Endothelial cell of umbilical vein (primary cell): ENCODE measurements around the gene RRP1B. TPM values are rescaled to one million over a fixed set of nuclear protein-coding genes. Genes with fewer than 3 reads are reported as not detected.

Source experiments
- BruUV-seq: library from RNA; stranded (reverse); fragments of 400-500 nt; replicated peaks from 2 replicates; lab custom pipeline; 2021; lab: Mats Ljungman, UMichigan
- CTCF ChIA-PET: fragments of 300-600, 350-600 bp; sonication (Branson Sonifier 250); formaldehyde crosslinking; loops from one replicate; lab custom pipeline; 2021; ENCODE audit warnings: antibody characterized with exemption, inconsistent platforms; lab: Charles Lee
- POLR2A ChIA-PET: fragments of 300-600, 350-600 bp; sonication (Branson Sonifier 250); formaldehyde crosslinking; loops from one replicate; lab custom pipeline; 2021; ENCODE audit warnings: antibody characterized with exemption, inconsistent platforms; lab: Charles Lee
- DNase-seq: peaks from one replicate; pipeline ENCODE4 v3.0.0-alpha.2; 2011; ENCODE audit warnings: low read depth, low spot score
- FAIRE-seq: peaks from 2 replicates; lab custom pipeline; 2011; peaks lifted over from hg19 to GRCh38; lab: Jason Lieb, UNC
- H2AFZ ChIP-seq: 2 replicates; pipeline ENCODE4 v1.6.0; 2012; ENCODE audit warnings: low read depth, low read length, control low read depth, inconsistent platforms
- H3K27ac ChIP-seq: 2 replicates; pipeline ENCODE4 v1.5.1; 2011; ENCODE audit warnings: low read depth, mild to moderate bottlenecking, control low read depth, low read length, moderate library complexity; ENCODE audit not compliant: insufficient read depth
- H3K27me3 ChIP-seq, 2 experiments: 2 replicates each; pipeline versions ENCODE4 v1.6.0 to v1.6.1; 2011; ENCODE audit warnings: low read length in 2 of 2, mixed read lengths in 1 of 2; ENCODE audit not compliant: control insufficient read depth in 2 of 2, insufficient read depth in 2 of 2
- H3K36me3 ChIP-seq, 2 experiments: 2 replicates in 1 of 2; 3 replicates in 1 of 2; pipeline ENCODE4 v1.5.1; 2011; ENCODE audit warnings: low read length in 2 of 2, mild to moderate bottlenecking in 1 of 2, moderate library complexity in 1 of 2; ENCODE audit not compliant: control insufficient read depth in 2 of 2, insufficient read depth in 2 of 2; ENCODE audit errors: extremely low read depth in 1 of 2
- H3K4me1 ChIP-seq: 3 replicates; pipeline ENCODE4 v1.5.1; 2011; ENCODE audit warnings: mild to moderate bottlenecking, low read length; ENCODE audit not compliant: control insufficient read depth, insufficient read depth; ENCODE audit errors: extremely low read depth
- H3K4me2 ChIP-seq: 2 replicates; pipeline ENCODE4 v1.6.1; 2011; ENCODE audit warnings: low read length, control low read depth, mixed read lengths; ENCODE audit not compliant: insufficient read depth
- H3K4me3 ChIP-seq, 3 experiments: fragments of 200-600 bp in 1 of 3; sonication (generic), shearing (Covaris generic) in 1 of 3; replicated peaks in 1 of 3; 2 replicates each; pipeline ENCODE4 v1.5.1; 2011 to 2016; ENCODE audit warnings: control low read depth in 3 of 3, low read length in 3 of 3, mild to moderate bottlenecking in 2 of 3, inconsistent platforms in 1 of 3, low read depth in 1 of 3, moderate library complexity in 1 of 3; ENCODE audit not compliant: insufficient read depth in 1 of 3
- H3K79me2 ChIP-seq: 2 replicates; pipeline ENCODE4 v1.6.0; 2012; ENCODE audit warnings: low read length, inconsistent platforms; ENCODE audit not compliant: control insufficient read depth, insufficient read depth
- H3K9ac ChIP-seq: replicated peaks from 2 replicates; pipeline ENCODE3; 2011; ENCODE audit warnings: low read length, control low read depth; ENCODE audit not compliant: insufficient read depth; ENCODE audit errors: extremely low read depth
- H3K9me1 ChIP-seq: replicated peaks from 3 replicates; pipeline ENCODE4 v1.6.0; 2011; ENCODE audit warnings: mild to moderate bottlenecking, low read length; ENCODE audit not compliant: control insufficient read depth, insufficient read depth; ENCODE audit errors: extremely low read depth
- H3K9me3 ChIP-seq: replicated peaks from 2 replicates; pipeline ENCODE4 v1.5.1; 2012; ENCODE audit warnings: low read length, inconsistent platforms; ENCODE audit not compliant: control insufficient read depth, insufficient read depth
- H4K20me1 ChIP-seq: replicated peaks from 2 replicates; pipeline ENCODE3; 2011; ENCODE audit warnings: mild to moderate bottlenecking, low read length; ENCODE audit not compliant: control insufficient read depth, insufficient read depth; ENCODE audit errors: extremely low read depth
- CTCF ChIP-seq, 2 donors: IDR thresholded peaks; 1 replicate in 1 of 2; 2 replicates in 1 of 2; pipeline ENCODE4 v1.5.1; 2011; ENCODE audit warnings: low read length in 2 of 2, mild to moderate bottlenecking in 2 of 2, moderate library complexity in 2 of 2, control low read depth in 1 of 2, inconsistent platforms in 1 of 2, low read depth in 1 of 2; ENCODE audit not compliant: insufficient read depth in 1 of 2; ENCODE audit errors: extremely low read depth in 1 of 2
- EZH2 ChIP-seq: IDR thresholded peaks from 2 replicates; pipeline ENCODE4 v1.6.1; 2012; ENCODE audit warnings: borderline replicate concordance, low read depth, mild to moderate bottlenecking, moderate library complexity, low read length, inconsistent platforms; ENCODE audit not compliant: severe bottlenecking
- FOS ChIP-seq: IDR thresholded peaks from 2 replicates; pipeline ENCODE4 v1.6.1; 2011; ENCODE audit warnings: mild to moderate bottlenecking, low read length, moderate library complexity, borderline replicate concordance; ENCODE audit not compliant: insufficient read depth
- GATA2 ChIP-seq: IDR thresholded peaks from 2 replicates; pipeline ENCODE4 v1.7.0; 2011; ENCODE audit warnings: low read depth, mild to moderate bottlenecking, moderate library complexity, mixed read lengths, low read length; ENCODE audit not compliant: insufficient read length, insufficient read depth
- JUN ChIP-seq: IDR thresholded peaks from 2 replicates; pipeline ENCODE4 v1.6.1; 2011; ENCODE audit warnings: borderline replicate concordance, low read depth; ENCODE audit not compliant: insufficient read length, insufficient read depth
- MYC ChIP-seq: IDR thresholded peaks from one replicate; pipeline ENCODE4 v1.6.1; 2011; ENCODE audit warnings: mild to moderate bottlenecking, low read depth, low read length
- POLR2A ChIP-seq: IDR thresholded peaks from 2 replicates; pipeline ENCODE4 v1.6.1; 2012; ENCODE audit warnings: low read depth, mild to moderate bottlenecking, control low read depth, low read length
- POLR2AphosphoS5 ChIP-seq: IDR thresholded peaks from 2 replicates; pipeline ENCODE4 v1.6.1; 2012; ENCODE audit warnings: low read depth, mild to moderate bottlenecking, control low read depth, low read length, moderate library complexity; ENCODE audit not compliant: insufficient read depth
- dilution Hi-C: fragments of 300-500 bp; cut with MboI; formaldehyde crosslinking; loops from one replicate; pipeline ENCODE4 v1.15.0; 2019; ENCODE audit warnings: low sequenced_read_pairs; ENCODE audit not compliant: extremely low pct_ligation_motif_present
- intact Hi-C: fragments of 100-400 bp; cut with micrococcal nuclease; formaldehyde crosslinking; loops from one replicate; pipeline ENCODE4 v1.10.0; 2022
- polyA plus RNA-seq, 4 experiments: library from polyadenylated mRNA; depleted of rRNA in 3 of 4; stranded (reverse) in 3 of 4; unstranded in 1 of 4; fragments of >200 nt; gene quantifications; 2 replicates each; pipeline versions ENCODE4 v1.2.1 to v1.2.3, GENCODE V29; 2011 to 2012; ENCODE audit warnings: missing spikeins in 1 of 4
- total RNA-seq: library from RNA; stranded (reverse); gene quantifications from 2 replicates; pipeline ENCODE4 v1.2.3, GENCODE V29; 2021
- TF ChIP-seq, protein P1 (sequence below): IDR thresholded peaks from 2 replicates; pipeline ENCODE4 v1.6.1; 2011; ENCODE audit not compliant: insufficient read depth, insufficient read length

The RRP1B gene
- total and polyA plus RNA-seq, 2 donors (not counting 3 experiments of a cell fraction or from before 2014, with no cell fraction given), result 13.0 to 39.9 TPM

- Histone ChIP-seq H3K27me3 (no peaks in the 10 kb centered on the region), H3K9me1 (no peaks in the 10 kb centered on the region), H3K4me3 (no peak overlapping the region), H4K20me1 (no peaks in the 10 kb centered on the region), H3K27ac (no peak overlapping the region), H3K9ac (no peak overlapping the region), H3K4me1 (peaks cover 39% of the 10 kb centered on the region), H3K36me3 (peaks cover 8 to 16% of the 10 kb centered on the region in 2 experiments), H3K9me3 (no peaks in the 10 kb centered on the region), H3K79me2 (peaks cover 74% of the 10 kb centered on the region), H3K4me2 (no peak overlapping the region), H2AFZ (no peak overlapping the region)
- TF ChIP-seq MYC (no peak), POLR2A (no peak), CTCF (IDR thresholded peaks at IDR 0.05; ENCODE audit: extremely low read depth in 1 of 2, insufficient read depth in 1 of 2, low read depth in 1 of 2, low read length in 2 of 2) (no peak)
- TF ChIP-seq, protein P1, sequence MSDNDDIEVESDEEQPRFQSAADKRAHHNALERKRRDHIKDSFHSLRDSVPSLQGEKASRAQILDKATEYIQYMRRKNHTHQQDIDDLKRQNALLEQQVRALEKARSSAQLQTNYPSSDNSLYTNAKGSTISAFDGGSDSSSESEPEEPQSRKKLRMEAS, result no peak
- dilution Hi-C loops (no loop called here), intact Hi-C loops (loop anchor here (10.0 kb wide), 1 partner anchor 113 kb away; the partner anchor contains the start of gene CSTB)
- POLR2A ChIA-PET, result no interaction called here
- BruUV-seq, result no TSS peak
- FAIRE-seq (no peak), DNase-seq (no peak)
- CTCF ChIA-PET, result no interaction called here
Measured at GRCh38 chr21:43662286-43662685, 2.9 kb downstream of the RRP1B start.

- intact Hi-C loops, result loop anchor here (10.0 kb wide), 1 partner anchor 112 kb away; the partner anchor contains the start of gene CSTB
- no peak for TF ChIP-seq GATA2
- TF ChIP-seq POLR2AphosphoS5, result no peak
- no peak for TF ChIP-seq MYC
- TF ChIP-seq FOS, result no peak
- no peak for TF ChIP-seq JUN
- no peak for TF ChIP-seq POLR2A
- TF ChIP-seq CTCF (IDR thresholded peaks at IDR 0.05; ENCODE audit: extremely low read depth in 1 of 2, insufficient read depth in 1 of 2, low read depth in 1 of 2, low read length in 2 of 2), result no peak
- TF ChIP-seq, protein P1, result no peak
- TF ChIP-seq EZH2, result no peak
- DNase-seq (no peak), FAIRE-seq (no peak)
- Histone ChIP-seq H3K4me3 (no peak overlapping the region), H3K4me2 (no peak overlapping the region), H3K9ac (no peak overlapping the region), H3K4me1 (peaks cover 32% of the 10 kb centered on the region), H2AFZ (no peak overlapping the region), H3K36me3 (peaks cover 8 to 16% of the 10 kb centered on the region in 2 experiments), H3K27ac (no peak overlapping the region), H3K9me1 (no peaks in the 10 kb centered on the region), H3K27me3 (no peaks in the 10 kb centered on the region), H4K20me1 (no peaks in the 10 kb centered on the region), H3K79me2 (peaks cover 81% of the 10 kb centered on the region), H3K9me3 (no peaks in the 10 kb centered on the region)
- CTCF ChIA-PET, result no interaction called here
- dilution Hi-C loops, result no loop called here
- POLR2A ChIA-PET, result no interaction called here
- no TSS peak for BruUV-seq
Measured at GRCh38 chr21:43663033-43663432, 3.7 kb downstream of the RRP1B start.
